Caco-2 (cell line): ENCODE data around the gene TGFBR2. TPM values are rescaled to one million over a fixed set of nuclear protein-coding genes. Genes with fewer than 3 reads are reported as not detected.

Experiments used
- BruUV-seq: library from RNA; stranded (reverse); fragments of 400-500 nt; replicated peaks from 2 replicates; lab custom pipeline; 2021; lab: Mats Ljungman, UMichigan
- CTCF ChIA-PET: fragments of 300-600 bp; sonication (Branson Sonifier 250); formaldehyde crosslinking; loops from one replicate; lab custom pipeline; 2022; ENCODE audit warnings: antibody characterized with exemption; lab: Charles Lee
- POLR2A ChIA-PET: fragments of 300-600 bp; sonication (Branson Sonifier 250); formaldehyde crosslinking; loops from one replicate; lab custom pipeline; 2022; ENCODE audit warnings: antibody characterized with exemption; lab: Charles Lee
- DNase-seq, 2 experiments: peaks; one replicate each; pipeline versions ENCODE4 v3.0.0 to v3.0.0-alpha.2; 2020 to 2022
- H3K27me3 ChIP-seq: replicated peaks from 2 replicates; pipeline ENCODE4 v1.6.0; 2011; ENCODE audit warnings: low read length; ENCODE audit not compliant: control insufficient read depth, insufficient read depth
- H3K36me3 ChIP-seq: 2 replicates; pipeline ENCODE4 v1.5.1; 2011; ENCODE audit warnings: low read length; ENCODE audit not compliant: control insufficient read depth, insufficient read depth
- H3K4me1 ChIP-seq: fragments of 250-450 bp; sonication (Bioruptor Pico); 2 replicates; pipeline ENCODE4 v1.5.1; 2020; ENCODE audit warnings: mild to moderate bottlenecking
- H3K4me3 ChIP-seq: 2 replicates; pipeline ENCODE4 v1.5.1; 2011; ENCODE audit warnings: low read depth, mild to moderate bottlenecking, control low read depth, low read length
- H3K9me3 ChIP-seq: fragments of 250-450 bp; sonication (Bioruptor Pico); 2 replicates; pipeline ENCODE4 v1.5.1; 2020; ENCODE audit warnings: mild to moderate bottlenecking, moderate library complexity
- H3K27ac Mint-ChIP-seq: one replicate; pipeline ENCODE4 v1.8.0; 2022; ENCODE audit warnings: mixed read lengths; ENCODE audit not compliant: unreplicated experiment
- H3K27me3 Mint-ChIP-seq: one replicate; pipeline ENCODE4 v1.8.0; 2022; ENCODE audit warnings: mixed read lengths; ENCODE audit not compliant: insufficient read depth, unreplicated experiment
- H3K36me3 Mint-ChIP-seq: one replicate; pipeline ENCODE4 v1.8.0; 2022; ENCODE audit warnings: mild to moderate bottlenecking, mixed read lengths; ENCODE audit not compliant: insufficient read depth, unreplicated experiment
- H3K4me1 Mint-ChIP-seq: one replicate; pipeline ENCODE4 v1.8.0; 2022; ENCODE audit warnings: low read depth, mixed read lengths; ENCODE audit not compliant: unreplicated experiment
- H3K4me3 Mint-ChIP-seq: one replicate; pipeline ENCODE4 v1.8.0; 2022; ENCODE audit warnings: mild to moderate bottlenecking, moderate library complexity, mixed read lengths; ENCODE audit not compliant: unreplicated experiment
- H3K9me3 Mint-ChIP-seq: one replicate; pipeline ENCODE4 v1.8.0; 2022; ENCODE audit warnings: mixed read lengths; ENCODE audit not compliant: unreplicated experiment
- CTCF ChIP-seq, 2 experiments: fragments of 200-600 bp in 1 of 2; IDR thresholded peaks; 1 replicate in 1 of 2; 2 replicates in 1 of 2; pipeline versions ENCODE4 v1.5.1 to v1.8.0; 2011 to 2022; ENCODE audit warnings: antibody characterized with exemption in 1 of 2, control low read depth in 1 of 2, inconsistent platforms in 1 of 2, low read depth in 1 of 2, low read length in 1 of 2, mild to moderate bottlenecking in 1 of 2, moderate library complexity in 1 of 2; ENCODE audit not compliant: insufficient read depth in 1 of 2, severe bottlenecking in 1 of 2, unreplicated experiment in 1 of 2
- intact Hi-C: fragments of 100-400 bp; cut with micrococcal nuclease; formaldehyde crosslinking; loops from one replicate; pipeline ENCODE4 v1.10.0; 2022; ENCODE audit not compliant: unreplicated experiment
- total RNA-seq: library from RNA; stranded (reverse); gene quantifications from 2 replicates; pipeline ENCODE4 v1.2.3, GENCODE V29; 2022

The TGFBR2 gene
- total RNA-seq, 1 experiment from 2014 or later, result 40.5 TPM

GRCh38 chr3:30729936-30730335 is 123.5 kb downstream of the TGFBR2 start:
- Mint-ChIP-seq H3K9me3 (peaks cover 10% of the 10 kb centered on the region), H3K27ac (no peak overlapping the region), H3K36me3 (no peaks in the 10 kb centered on the region), H3K4me1 (peaks cover 7% of the 10 kb centered on the region), H3K4me3 (no peak overlapping the region), H3K27me3 (no peaks in the 10 kb centered on the region)
- Histone ChIP-seq H3K9me3 (no peaks in the 10 kb centered on the region), H3K27me3 (no peaks in the 10 kb centered on the region), H3K4me3 (no peak overlapping the region), H3K4me1 (peaks cover 6% of the 10 kb centered on the region; the same call in 1 of the 2 replicates), H3K36me3 (no peaks in the 10 kb centered on the region)
- no peak for DNase-seq
- no peak for TF ChIP-seq CTCF (IDR thresholded peaks at IDR 0.05; ENCODE audit: insufficient read depth in 1 of 2, low read depth in 1 of 2, low read length in 1 of 2, severe bottlenecking in 1 of 2, unreplicated experiment in 1 of 2)
- POLR2A ChIA-PET, result no interaction called here
- CTCF ChIA-PET, result no interaction called here
- no TSS peak for BruUV-seq
- intact Hi-C loops, result no loop called here

- H3K4me3 ChIP-seq, result no peak overlapping the region
- Mint-ChIP-seq H3K4me3 (no peak overlapping the region), H3K27ac (no peak overlapping the region), H3K4me1 (no peaks in the 10 kb centered on the region), H3K27me3 (no peaks in the 10 kb centered on the region), H3K36me3 (no peaks in the 10 kb centered on the region), H3K9me3 (peaks cover under 1% of the 10 kb centered on the region)
- BruUV-seq, result no TSS peak
- intact Hi-C loops, result no loop called here
- no peaks in the 10 kb centered on the region for H3K27me3 ChIP-seq
- H3K36me3 ChIP-seq, result no peaks in the 10 kb centered on the region
- ChIA-PET CTCF (no interaction called here), POLR2A (no interaction called here)
- no peak for TF ChIP-seq CTCF (IDR thresholded peaks at IDR 0.05; ENCODE audit: insufficient read depth in 1 of 2, low read depth in 1 of 2, low read length in 1 of 2, severe bottlenecking in 1 of 2, unreplicated experiment in 1 of 2)
- H3K4me1 ChIP-seq, result peaks cover 6% of the 10 kb centered on the region; the same call in 1 of the 2 replicates
- no peak for DNase-seq
- H3K9me3 ChIP-seq, result no peaks in the 10 kb centered on the region
Observed at GRCh38 chr3:30730967-30731366, 124.6 kb downstream of the TGFBR2 start.

- H3K4me3 ChIP-seq, result no peak overlapping the region
Observed at GRCh38 chr3:30733209-30733608, 126.8 kb downstream of the TGFBR2 start.

More at GRCh38 chr3:30733209-30733608, 126.8 kb downstream of the TGFBR2 start:
- ChIA-PET CTCF (no interaction called here), POLR2A (no interaction called here)
- Histone ChIP-seq H3K4me1 (no peaks in the 10 kb centered on the region), H3K27me3 (no peaks in the 10 kb centered on the region), H3K9me3 (no peaks in the 10 kb centered on the region), H3K36me3 (no peaks in the 10 kb centered on the region)
- no peak for DNase-seq
- no TSS peak for BruUV-seq
- Mint-ChIP-seq H3K4me1 (no peaks in the 10 kb centered on the region), H3K4me3 (no peak overlapping the region), H3K27me3 (no peaks in the 10 kb centered on the region), H3K27ac (no peak overlapping the region), H3K9me3 (no peaks in the 10 kb centered on the region), H3K36me3 (no peaks in the 10 kb centered on the region)
- intact Hi-C loops, result no loop called here
- TF ChIP-seq CTCF (IDR thresholded peaks at IDR 0.05; ENCODE audit: insufficient read depth in 1 of 2, low read depth in 1 of 2, low read length in 1 of 2, severe bottlenecking in 1 of 2, unreplicated experiment in 1 of 2), result no peak
